Measurements from ENCODE around the gene SLC25A1.

DNA sequence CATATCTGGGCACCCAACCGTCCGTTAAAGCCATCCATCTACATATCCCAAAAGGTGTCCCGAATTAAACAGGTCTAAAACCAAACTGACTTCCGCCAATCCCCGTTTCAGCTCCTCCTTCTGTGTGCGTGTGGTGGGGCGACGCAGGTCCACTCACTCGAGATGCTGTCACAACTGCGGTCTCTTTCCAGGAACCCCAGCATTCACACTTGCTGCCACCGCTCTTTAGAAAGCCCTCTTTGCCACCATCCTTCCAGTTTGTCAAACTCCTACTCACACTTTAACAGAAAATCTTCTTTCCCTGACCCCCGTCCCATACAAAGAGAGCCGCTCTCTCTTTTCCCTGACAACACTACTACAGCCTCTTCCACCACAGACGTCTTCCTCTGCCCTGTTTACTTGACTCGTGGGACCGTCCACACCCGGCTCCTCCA is 34.6 kb downstream of the SLC25A1 start:
- TF ChIP-seq, protein P1, sequence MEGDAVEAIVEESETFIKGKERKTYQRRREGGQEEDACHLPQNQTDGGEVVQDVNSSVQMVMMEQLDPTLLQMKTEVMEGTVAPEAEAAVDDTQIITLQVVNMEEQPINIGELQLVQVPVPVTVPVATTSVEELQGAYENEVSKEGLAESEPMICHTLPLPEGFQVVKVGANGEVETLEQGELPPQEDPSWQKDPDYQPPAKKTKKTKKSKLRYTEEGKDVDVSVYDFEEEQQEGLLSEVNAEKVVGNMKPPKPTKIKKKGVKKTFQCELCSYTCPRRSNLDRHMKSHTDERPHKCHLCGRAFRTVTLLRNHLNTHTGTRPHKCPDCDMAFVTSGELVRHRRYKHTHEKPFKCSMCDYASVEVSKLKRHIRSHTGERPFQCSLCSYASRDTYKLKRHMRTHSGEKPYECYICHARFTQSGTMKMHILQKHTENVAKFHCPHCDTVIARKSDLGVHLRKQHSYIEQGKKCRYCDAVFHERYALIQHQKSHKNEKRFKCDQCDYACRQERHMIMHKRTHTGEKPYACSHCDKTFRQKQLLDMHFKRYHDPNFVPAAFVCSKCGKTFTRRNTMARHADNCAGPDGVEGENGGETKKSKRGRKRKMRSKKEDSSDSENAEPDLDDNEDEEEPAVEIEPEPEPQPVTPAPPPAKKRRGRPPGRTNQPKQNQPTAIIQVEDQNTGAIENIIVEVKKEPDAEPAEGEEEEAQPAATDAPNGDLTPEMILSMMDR (IDR thresholded peaks at IDR 0.05): no peak
- TF ChIP-seq POLR2AphosphoS5 (IDR thresholded peaks at IDR 0.05) (no peak), POLR2A (IDR thresholded peaks at IDR 0.05) (no peak), EP300 (IDR thresholded peaks at IDR 0.05) (no peak)

Data from suprapubic skin (tissue), 4 donors.